Activated T-helper 1 cell treated with anti-CD3 and anti-CD28 coated beads, Interleukin-2, amount 50 U/mL, for 16 hours (primary cell): ENCODE data around the gene FHAD1.
"Not testable (repeated sequence)": the region's sequence is repeated elsewhere in the genome, so short reads cannot be mapped to it uniquely, and the experiment has no call there.

Source experiments
- DNase-seq, 2 donors: peaks; one replicate each; pipeline ENCODE4 v3.0.0-alpha.2; 2020; ENCODE audit warnings: low read depth in 1 of 2, low spot score in 1 of 2

Gene FHAD1

DNA sequence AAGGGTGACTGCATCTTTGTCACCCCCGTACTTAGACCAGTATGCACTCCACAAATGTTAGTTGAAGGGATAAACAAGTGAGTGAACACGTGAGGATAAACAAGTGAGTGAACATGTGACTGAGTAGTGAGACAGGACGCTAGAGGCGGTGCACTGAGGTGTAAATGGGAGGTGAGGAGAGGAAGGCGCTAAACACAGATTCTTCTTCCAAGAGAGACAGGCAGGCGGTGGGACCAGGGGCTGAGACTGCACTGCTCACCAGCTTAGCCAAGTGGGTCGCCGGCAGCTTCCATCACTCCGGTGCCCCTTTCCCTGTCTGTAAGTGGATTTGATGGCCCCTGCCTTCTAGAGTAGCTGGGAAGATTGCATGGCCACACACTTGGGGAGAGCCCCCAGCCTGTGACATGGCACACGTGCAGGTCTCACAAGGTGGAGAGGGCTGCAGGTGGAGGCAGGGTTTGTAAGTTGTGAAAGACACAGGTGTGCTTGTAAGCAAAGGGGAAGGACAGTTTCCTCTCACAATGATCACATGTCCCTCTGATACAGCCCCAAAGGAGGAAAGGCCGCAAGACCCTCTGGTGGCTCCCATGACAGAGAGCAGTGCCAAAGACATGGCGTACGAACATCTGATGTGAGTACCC, 115.2 kb downstream of the FHAD1 start:
- DNase-seq: no peak

- DNase-seq: no peak
These were observed 115.7 kb downstream of the FHAD1 start for GRCh38 chr1:15362737-15363128.

DNA sequence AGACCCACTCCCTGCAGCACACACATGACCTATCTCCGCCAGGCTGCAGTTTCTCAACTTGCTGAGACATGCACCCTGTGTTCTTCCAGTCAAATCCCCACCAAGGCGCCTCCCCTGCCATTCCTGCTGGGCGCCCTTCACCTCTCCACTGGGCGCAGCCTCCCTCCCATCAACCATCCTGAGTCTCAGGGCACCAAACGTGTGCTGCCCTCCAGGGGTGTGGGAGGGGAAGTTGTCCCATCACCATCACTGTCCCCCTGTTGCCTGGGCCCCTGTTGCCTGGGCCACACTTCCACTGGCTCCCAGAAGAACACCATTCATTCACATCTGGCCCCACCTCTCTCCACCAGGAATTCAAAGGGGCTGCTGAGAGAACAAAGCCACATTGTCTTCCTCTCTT, 117.7 kb downstream of the FHAD1 start:
- no peak for DNase-seq

DNA sequence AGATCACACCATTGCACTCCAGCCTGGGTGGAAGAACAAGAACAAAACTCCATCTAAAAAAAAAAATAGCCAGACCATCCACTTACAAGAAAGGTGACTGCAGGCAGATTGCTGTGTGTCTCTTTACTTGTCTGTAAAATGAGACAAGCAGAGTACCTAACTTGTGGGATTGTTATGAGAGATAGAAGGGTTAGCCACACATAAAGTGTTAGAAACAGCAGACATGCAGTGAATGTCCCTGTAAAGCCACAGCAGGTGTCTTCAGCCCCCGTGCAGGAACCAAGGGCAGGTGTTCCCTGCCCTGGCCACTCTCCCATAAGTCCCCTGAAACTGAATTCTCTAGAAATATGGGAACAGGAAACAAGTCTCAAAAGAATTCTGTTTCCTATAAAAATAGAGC, 121.9 kb downstream of the FHAD1 start:
- DNase-seq: no peak

- no peak for DNase-seq
These were observed 123.2 kb downstream of the FHAD1 start for GRCh38 chr1:15370268-15370667.

DNA sequence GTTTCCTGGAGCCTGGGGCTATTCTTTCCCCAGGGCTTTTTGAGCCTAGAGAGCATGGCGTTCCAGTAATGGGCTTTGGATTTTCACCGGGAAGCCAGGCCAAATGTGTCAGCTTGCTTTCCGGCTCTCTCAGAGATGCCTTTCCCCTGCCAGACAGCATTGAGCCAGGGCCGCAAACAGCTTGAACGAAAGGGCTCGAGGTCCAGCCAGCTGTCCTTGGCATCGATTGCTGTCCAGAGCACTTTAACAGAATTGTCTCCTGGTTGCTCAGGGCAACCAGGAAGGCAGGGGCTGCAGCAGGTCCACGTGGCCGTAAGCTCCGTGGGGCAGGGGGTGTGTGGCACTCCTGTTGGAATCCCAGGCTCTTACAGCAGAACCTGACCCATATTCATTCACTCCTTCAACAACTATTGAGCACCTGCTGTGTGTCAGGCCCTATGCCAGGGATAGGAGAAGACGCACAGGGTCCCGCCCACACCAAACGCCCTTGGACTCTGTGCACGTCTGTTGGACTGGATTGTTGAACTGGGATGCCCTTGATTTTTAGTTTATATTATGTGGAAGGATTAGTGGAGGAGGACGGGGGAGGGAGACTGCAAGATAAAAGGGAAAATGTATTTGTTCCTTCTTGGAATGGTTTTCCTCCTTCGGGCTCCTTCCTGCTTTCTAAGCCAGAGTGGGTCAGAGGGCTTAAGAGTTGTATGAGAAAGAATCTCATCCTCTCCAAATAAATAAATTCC, 123.9 kb downstream of the FHAD1 start:
- DNase-seq: no peak

DNA sequence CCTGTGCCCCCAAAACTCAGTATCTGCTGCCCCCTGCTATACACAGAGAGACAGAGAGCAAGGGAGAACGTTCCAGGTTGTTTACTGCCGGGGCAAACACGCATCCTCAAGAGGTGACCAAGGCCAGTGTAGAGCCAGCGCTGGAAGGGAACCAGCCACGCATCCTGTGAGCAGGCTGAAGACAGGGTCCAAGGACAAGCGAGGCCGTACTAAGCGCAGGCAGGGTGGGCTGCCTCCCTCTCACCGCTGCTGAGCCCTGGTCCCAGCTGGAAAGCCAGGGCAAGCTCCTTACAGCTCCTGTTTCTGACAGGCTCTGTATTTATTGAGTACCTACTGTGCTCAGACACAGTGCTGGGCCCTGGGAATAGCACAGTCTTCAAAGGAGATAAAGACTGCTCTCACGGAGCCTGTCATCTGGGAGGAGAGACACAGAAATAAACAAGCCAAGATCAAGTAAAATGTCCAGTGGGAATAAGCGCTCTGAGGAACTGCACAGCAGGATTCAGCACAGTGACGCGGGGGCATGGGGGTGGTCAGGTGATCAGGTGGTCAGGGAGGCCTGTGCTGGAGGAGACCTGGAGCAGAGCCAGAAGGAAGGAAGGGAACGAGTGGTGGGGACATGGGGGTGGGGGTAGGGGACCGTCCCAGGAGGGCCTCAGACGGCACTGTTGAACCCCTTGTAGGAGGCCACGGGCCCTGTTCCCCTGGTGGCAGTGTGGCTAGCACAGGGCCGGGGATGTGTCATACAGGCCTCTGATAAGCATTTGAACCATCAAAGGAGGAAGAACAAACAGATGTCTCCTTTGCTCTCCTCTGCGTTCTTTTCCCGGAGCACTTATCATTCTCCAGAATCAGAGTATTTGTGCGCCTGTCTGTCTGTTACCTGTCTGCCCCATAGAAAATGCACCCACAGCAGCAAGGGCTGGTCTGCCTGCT, 124.9 kb downstream of the FHAD1 start:
- no peak for DNase-seq

DNA sequence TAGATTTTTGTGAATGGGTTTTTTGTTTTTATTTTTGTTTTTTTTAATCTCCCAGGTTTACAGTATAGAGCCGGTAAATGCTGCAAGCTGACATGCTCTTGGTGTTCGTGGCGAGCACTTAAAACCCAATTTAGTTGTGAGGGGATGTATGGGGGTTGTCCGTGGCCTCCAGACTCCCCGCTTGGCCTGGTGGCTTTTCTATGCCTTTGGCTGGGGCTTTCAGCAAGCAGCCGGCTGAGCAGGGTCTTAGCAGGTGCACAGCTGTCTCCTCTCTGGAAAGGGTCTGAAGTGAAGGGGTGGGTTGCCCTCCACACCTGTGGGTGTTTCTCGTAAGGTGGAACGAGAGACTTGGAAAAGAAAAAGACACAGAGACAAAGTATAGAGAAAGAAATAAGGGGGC, 131.7 kb downstream of the FHAD1 start:
- DNase-seq: no peak

- not testable (repeated sequence) for DNase-seq
These were observed 132.1 kb downstream of the FHAD1 start for GRCh38 chr1:15379151-15379550.

DNA sequence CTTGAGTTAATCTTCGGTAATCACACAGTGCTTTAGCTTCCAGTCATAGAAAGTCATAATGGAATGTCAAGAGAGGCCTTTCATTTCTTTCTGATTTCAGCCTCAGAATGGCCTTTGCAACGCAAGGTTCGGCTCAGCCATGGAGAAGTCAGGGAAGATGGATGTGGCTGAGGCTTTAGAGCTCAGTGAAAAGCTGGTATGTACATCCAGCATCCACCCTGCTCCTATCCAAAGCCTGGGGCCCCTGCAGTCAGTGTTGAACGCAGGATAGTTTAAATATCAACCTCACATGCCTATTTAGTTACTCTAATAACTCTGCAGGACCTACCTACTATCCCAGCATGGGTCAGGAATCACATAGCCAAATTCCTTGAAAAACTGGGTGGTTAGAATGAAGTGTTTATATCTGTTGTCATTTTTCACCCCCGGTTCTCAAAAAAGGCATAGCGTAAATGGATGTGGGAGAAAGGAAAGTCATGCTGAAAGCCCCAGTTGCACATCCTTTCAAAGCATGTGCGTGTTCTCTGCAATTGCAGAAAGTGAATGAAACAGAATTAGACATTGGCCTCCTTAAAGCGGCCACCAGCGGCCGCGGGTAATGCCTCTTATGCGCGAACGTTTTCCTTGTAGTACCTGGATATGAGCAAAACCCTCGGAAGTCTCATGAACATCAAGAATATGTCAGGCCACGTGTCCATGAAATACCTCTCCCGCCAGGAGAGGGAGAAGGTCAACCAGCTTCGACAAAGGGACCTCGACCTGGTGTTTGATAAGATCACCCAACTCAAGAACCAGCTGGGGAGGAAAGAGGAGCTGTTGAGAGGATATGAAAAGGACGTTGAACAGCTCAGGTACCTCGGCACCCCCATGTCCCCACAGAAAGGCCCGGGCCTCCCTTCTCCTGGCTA, 133.8 kb downstream of the FHAD1 start:
- no peak for DNase-seq

- no peak for DNase-seq
These were observed 134.8 kb downstream of the FHAD1 start for GRCh38 chr1:15381805-15382204.

- DNase-seq: no peak
These were observed 135.8 kb downstream of the FHAD1 start for GRCh38 chr1:15382601-15383518.

GRCh38 chr1:15383810-15384209, 136.8 kb downstream of the FHAD1 start:
- DNase-seq: no peak

DNA sequence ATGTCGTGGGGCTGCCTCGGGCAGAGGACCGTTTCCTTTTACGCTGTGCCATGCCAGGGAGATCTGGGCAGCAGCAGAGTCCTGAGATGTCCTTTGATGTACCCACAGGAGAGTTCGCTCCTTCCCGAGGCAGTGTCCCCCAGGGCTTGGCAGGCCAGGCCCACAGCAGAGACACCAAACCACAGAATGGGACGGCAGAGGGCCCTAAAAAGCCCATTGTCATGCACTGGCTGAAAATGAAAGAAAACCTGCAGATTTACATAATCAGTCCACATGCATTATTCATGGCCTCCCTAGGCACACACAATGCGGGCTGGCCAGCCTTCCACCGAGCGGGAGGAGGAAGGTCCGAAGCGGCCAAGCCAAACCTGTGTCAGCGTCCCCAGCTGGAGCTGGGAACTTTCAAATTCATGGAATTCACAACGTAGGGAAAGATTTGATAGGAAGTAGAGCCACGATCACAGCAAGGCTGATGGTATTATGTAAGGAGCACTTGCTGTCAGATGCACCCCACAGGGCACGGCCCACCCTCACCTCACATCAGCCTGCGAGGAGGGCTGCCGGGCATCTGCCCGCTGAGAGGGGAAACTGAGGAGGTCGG, 137.4 kb downstream of the FHAD1 start:
- DNase-seq: no peak

DNA sequence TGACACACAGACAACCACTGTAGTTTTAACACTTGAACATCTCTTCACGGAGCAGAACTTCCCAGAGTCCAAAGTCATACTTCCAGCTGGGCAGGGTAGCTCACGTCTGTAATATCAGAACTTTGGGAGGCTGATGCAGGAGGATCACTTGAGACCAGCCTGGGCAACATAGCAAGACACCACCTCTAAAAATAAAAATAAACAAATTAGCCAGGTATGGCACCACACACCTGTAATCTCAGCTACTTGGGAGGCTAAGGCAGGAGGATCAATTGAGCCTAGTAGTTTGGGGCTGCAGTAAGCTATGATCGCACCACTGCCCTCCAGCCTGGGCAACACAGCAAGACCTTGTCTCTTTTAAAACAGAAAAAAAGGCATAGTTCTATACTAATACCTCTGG, 138.4 kb downstream of the FHAD1 start:
- no peak for DNase-seq

DNA sequence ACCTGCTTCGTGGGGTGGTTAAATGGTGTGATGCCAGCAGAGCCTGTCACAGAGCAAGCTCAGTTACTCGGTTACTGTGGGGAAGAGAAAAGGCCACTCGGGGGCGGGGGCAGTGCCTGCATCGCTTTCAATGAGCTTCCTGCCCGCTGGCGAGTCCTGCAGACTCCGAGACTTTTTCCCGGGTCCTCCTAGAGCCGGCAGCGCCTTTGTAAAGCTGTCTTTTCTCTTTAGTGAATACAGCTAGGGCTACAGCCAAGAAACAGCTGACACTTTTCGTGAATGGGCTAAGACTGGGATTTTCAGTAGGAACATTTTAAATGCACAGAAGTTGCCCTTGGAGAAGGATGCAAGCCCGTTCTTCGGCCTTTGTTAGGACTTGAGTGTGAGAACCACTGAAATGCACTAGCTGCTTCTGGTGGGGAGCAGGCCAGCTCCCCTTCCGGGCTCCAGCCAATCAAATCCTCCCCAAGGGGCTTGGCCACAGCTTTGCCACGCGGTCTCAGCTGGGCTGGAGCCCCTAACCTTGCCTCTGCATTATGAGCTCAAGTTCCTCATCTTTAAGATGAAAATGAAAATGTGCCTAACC, 139.2 kb downstream of the FHAD1 start:
- no peak for DNase-seq

DNA sequence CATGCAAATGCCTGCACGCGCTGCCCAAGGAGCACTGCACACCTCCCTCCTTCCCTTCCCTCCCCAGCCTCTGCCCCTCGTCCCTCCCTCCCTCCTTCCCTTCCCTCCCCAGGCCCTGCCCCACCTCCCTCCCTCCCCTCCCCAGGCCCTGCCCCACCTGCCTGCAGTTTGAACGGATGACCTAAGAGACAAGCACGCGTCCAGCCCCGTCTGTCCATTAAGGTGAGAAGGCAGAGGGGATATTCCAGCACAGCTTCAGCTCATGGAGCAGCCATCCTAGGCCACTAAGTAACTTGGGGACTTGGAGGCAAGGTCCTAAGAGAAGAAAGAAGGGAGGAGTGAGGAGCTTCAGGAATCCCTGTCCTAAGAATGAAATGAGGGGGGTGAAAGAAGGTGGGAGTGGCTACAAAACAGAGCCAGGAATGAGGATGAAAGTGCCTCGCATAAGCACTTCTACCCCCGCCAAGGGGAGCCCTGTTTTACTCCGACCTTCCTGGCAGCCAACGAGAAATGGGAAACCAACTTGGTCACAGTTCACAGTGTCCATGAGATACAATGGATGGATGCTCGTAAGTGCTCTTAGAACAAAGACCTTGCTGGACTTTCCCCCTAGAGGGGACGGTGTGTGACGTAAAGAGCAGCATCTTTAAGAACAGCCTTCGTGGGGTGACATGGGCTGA, 141.3 kb downstream of the FHAD1 start:
- no peak for DNase-seq

DNA sequence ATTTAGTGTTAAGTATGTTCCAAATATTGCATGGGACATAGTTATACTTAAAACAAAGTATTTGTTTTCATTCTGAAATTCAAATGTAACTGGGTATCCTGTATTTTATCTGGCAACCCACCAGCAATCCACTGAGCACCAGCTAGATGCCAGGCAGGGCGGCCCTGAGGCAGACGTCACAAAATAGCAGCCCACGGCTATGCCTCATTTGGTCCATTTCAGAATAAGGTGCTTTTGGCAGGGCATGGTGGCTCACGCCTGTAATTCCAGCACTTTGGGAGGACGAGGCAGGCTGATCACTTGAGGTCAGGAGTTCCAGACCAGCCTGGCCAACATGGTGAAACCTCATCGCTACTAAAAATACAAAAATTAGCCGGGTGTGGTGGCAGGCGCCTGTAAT, 142.8 kb downstream of the FHAD1 start:
- DNase-seq: not testable (repeated sequence)
